HCT116 (cell line): ENCODE results near the gene GLP2R. TPM values are rescaled to one million over a fixed set of nuclear protein-coding genes. Genes with fewer than 3 reads are reported as not detected.
A peak's percentile ranks its signal among the peaks of the same experiment; 100 is the strongest.

Source experiments
- ATAC-seq: fragments of 200-7000 bp; cut with Tn5 transposase; 2 replicates; pipeline ENCODE4 v1.9.1; 2020; ENCODE audit warnings: mild to moderate bottlenecking, moderate library complexity
- BruUV-seq: library from RNA; stranded (reverse); fragments of 400-500 nt; replicated peaks from 2 replicates; lab custom pipeline; 2021; lab: Mats Ljungman, UMichigan
- CTCF ChIA-PET: fragments of 300-600 bp; sonication (Branson Sonifier 250); formaldehyde crosslinking; loops from one replicate; lab custom pipeline; 2021; ENCODE audit warnings: antibody characterized with exemption; lab: Charles Lee
- POLR2A ChIA-PET: fragments of 300-600, 350-600 bp; sonication (Branson Sonifier 250); formaldehyde crosslinking; loops from one replicate; lab custom pipeline; 2021; ENCODE audit warnings: antibody characterized with exemption; lab: Charles Lee
- RAD21 ChIA-PET, 2 experiments: fragments of 300-600 bp; sonication (Branson Sonifier 250); formaldehyde crosslinking; loops; one replicate each; lab custom pipeline; 2023; ENCODE audit warnings: low total read pairs in 2 of 2; ENCODE audit not compliant: uncharacterized antibody in 2 of 2, unreplicated experiment in 2 of 2, low non-redundant PET in 1 of 2; lab: Charles Lee
- DNase-seq: peaks from one replicate; pipeline ENCODE4 v3.0.0-alpha.2; 2010; ENCODE audit warnings: low read depth, low spot score
- H2AFZ ChIP-seq: fragments of 200-600 bp; shearing (Covaris generic), sonication (generic); 2 replicates; pipeline ENCODE4 v1.6.1; 2017; ENCODE audit warnings: low read depth, mixed run types, mixed read lengths, antibody characterized with exemption, low read length; ENCODE audit not compliant: poor library complexity, severe bottlenecking
- H3K27ac ChIP-seq: 2 replicates; pipeline ENCODE4 v1.5.1; 2012; ENCODE audit warnings: low read depth, low read length
- H3K27me3 ChIP-seq: fragments of 200-600 bp; sonication (generic); 2 replicates; pipeline ENCODE4 v1.6.1; 2016; ENCODE audit warnings: mixed run types, low read length, mixed read lengths; ENCODE audit not compliant: insufficient read depth
- H3K36me3 ChIP-seq, 2 experiments: fragments of 200-500 bp in 1 of 2; fragments of 200-600 bp in 1 of 2; sonication (Bioruptor generic) in 1 of 2; sonication (generic) in 1 of 2; 2 replicates each; pipeline versions ENCODE4 v1.5.1 to v1.6.1; 2014 to 2016; ENCODE audit warnings: low read length in 2 of 2, inconsistent platforms in 1 of 2, mixed read lengths in 1 of 2, mixed run types in 1 of 2; ENCODE audit not compliant: insufficient read depth in 2 of 2, control insufficient read depth in 1 of 2
- H3K4me1 ChIP-seq, 2 experiments: fragments of 200-600 bp in 1 of 2; sonication (generic) in 1 of 2; 2 replicates each; pipeline versions ENCODE4 v1.5.1 to v1.6.1; 2012 to 2017; ENCODE audit warnings: low read length in 2 of 2, inconsistent platforms in 1 of 2, mild to moderate bottlenecking in 1 of 2, mixed read lengths in 1 of 2, mixed run types in 1 of 2, moderate library complexity in 1 of 2; ENCODE audit not compliant: insufficient read depth in 2 of 2, control insufficient read depth in 1 of 2
- H3K4me2 ChIP-seq: fragments of 200-600 bp; sonication (generic); 2 replicates; pipeline ENCODE4 v1.6.1; 2017; ENCODE audit warnings: mixed run types, low read length, mixed read lengths
- H3K4me3 ChIP-seq, 2 experiments: fragments of 200-600 bp in 1 of 2; sonication (generic) in 1 of 2; replicated peaks in 1 of 2; 2 replicates each; pipeline ENCODE4 v1.5.1; 2011 to 2016; ENCODE audit warnings: low read length in 2 of 2, control low read depth in 1 of 2, low read depth in 1 of 2, mild to moderate bottlenecking in 1 of 2, mixed read lengths in 1 of 2, mixed run types in 1 of 2
- H3K79me2 ChIP-seq: fragments of 200-600 bp; sonication (generic); 2 replicates; pipeline ENCODE4 v1.6.1; 2017; ENCODE audit warnings: mild to moderate bottlenecking, mixed run types, low read length, moderate library complexity, mixed read lengths; ENCODE audit not compliant: insufficient read depth
- H3K9ac ChIP-seq: fragments of 200-600 bp; sonication (generic); 2 replicates; pipeline ENCODE4 v1.6.1; 2016; ENCODE audit warnings: low read length, mixed read lengths
- H3K9me2 ChIP-seq: fragments of 200-600 bp; sonication (generic), shearing (Covaris generic); 2 replicates; pipeline ENCODE4 v1.6.1; 2017; ENCODE audit warnings: mixed run types, mild to moderate bottlenecking, moderate library complexity; ENCODE audit not compliant: insufficient read depth
- H3K9me3 ChIP-seq, 2 experiments: fragments of 200-500 bp in 1 of 2; fragments of 200-600 bp in 1 of 2; sonication (Bioruptor generic) in 1 of 2; sonication (generic) in 1 of 2; 2 replicates each; pipeline ENCODE4 v1.6.1; 2014 to 2017; ENCODE audit warnings: low read length in 2 of 2, mixed read lengths in 2 of 2, inconsistent platforms in 1 of 2, low read depth in 1 of 2, mild to moderate bottlenecking in 1 of 2, mixed run types in 1 of 2, moderate library complexity in 1 of 2; ENCODE audit not compliant: control insufficient read depth in 1 of 2, insufficient read depth in 1 of 2
- H4K20me1 ChIP-seq: fragments of 200-600 bp; sonication (generic), shearing (Covaris generic); 2 replicates; pipeline ENCODE4 v1.6.1; 2017; ENCODE audit warnings: mixed run types, mild to moderate bottlenecking, moderate library complexity; ENCODE audit not compliant: insufficient read depth
- ELF1 ChIP-seq: IDR thresholded peaks from 2 replicates; pipeline ENCODE4 v1.6.1; 2012; ENCODE audit warnings: low read depth, borderline replicate concordance
- EZH2phosphoT487 ChIP-seq: fragments of 200-600 bp; IDR thresholded peaks from 2 replicates; pipeline ENCODE4 v1.6.1; 2018; ENCODE audit warnings: antibody characterized with exemption, borderline replicate concordance
- RAD21 ChIP-seq: IDR thresholded peaks from 2 replicates; pipeline ENCODE4 v1.6.1; 2012; ENCODE audit warnings: low read depth, mild to moderate bottlenecking
- SRF ChIP-seq: IDR thresholded peaks from 2 replicates; pipeline ENCODE4 v1.6.1; 2012; ENCODE audit warnings: low read depth
- YY1 ChIP-seq: IDR thresholded peaks from 2 replicates; pipeline ENCODE4 v1.6.1; 2011; ENCODE audit warnings: low read length, low read depth, moderate library complexity, mild to moderate bottlenecking; ENCODE audit not compliant: insufficient replicate concordance; ENCODE audit errors: extremely low read depth
- intact Hi-C: fragments of 100-400 bp; cut with micrococcal nuclease; formaldehyde crosslinking; loops from 2 replicates; pipeline ENCODE4 v1.10.0; 2022
- total RNA-seq: library from RNA; stranded (reverse); gene quantifications from one replicate; pipeline ENCODE4 v1.2.1, GENCODE V29; 2021; ENCODE audit not compliant: unreplicated experiment
- TF ChIP-seq, protein P1 (sequence below), 3 experiments: fragments of 200-600 bp in 1 of 3; sonication (generic) in 1 of 3; IDR thresholded peaks in 2 of 3; conservative IDR thresholded peaks in 1 of 3; 2 replicates each; pipeline ENCODE4 v1.5.1; 2012 to 2017; ENCODE audit warnings: low read depth in 2 of 3, low read length in 2 of 3, antibody characterized with exemption in 1 of 3, borderline replicate concordance in 1 of 3, control low read depth in 1 of 3, mild to moderate bottlenecking in 1 of 3, mixed read lengths in 1 of 3, mixed run types in 1 of 3, moderate library complexity in 1 of 3; ENCODE audit not compliant: insufficient read depth in 1 of 3

GLP2R gene
- total RNA-seq, 1 experiment from 2014 or later = not detected

DNA sequence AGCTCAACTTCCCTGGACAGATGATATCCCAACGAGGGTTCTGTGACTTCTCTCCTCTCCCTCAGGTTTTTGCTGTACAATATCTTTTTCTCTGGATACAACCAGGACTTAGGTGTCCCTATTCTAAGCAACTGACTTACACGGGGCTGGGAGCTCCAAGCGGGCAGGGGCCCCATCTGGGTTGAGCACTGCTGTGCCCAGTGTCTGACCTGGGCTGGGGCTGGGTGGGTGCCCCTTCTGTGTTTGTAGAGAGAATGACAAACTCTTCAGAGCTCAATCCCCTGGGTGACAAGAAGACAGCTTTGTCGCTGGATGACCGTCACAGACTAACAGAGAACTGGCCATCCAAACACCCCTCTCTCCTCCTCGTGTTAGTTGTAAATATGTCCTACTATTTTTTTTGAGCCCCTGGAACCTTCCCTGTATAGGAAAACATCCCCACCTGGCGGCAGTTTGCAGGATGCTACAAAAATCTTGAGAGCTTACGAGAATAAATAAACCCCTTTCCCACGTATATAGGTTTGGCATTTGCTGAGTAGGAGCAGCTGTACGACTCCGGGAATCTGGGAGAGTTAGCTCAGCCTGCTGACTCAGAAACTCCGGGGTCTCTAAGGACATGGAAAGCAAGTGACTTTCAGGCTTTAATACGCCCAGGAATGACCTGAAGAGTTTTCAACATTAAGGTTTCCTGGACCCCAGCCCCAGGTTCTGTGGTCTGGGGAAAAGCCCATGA, 103.0 kb downstream of the GLP2R start:
- Histone ChIP-seq H3K9ac (no peak overlapping the region), H4K20me1 (no peaks in the 10 kb centered on the region), H3K27ac (no peak overlapping the region), H3K27me3 (peaks cover 11% of the 10 kb centered on the region; the same call in 1 of the 2 replicates), H3K4me1 (peaks cover 6 to 21% of the 10 kb centered on the region in 2 experiments), H3K9me3 (no peaks in the 10 kb centered on the region), H3K9me2 (no peaks in the 10 kb centered on the region), H3K4me2 (peak overlapping the region; percentile 32), H2AFZ (peak overlapping the region; percentile 17), H3K36me3 (no peaks in the 10 kb centered on the region), H3K4me3 (no peak overlapping the region), H3K79me2 (no peaks in the 10 kb centered on the region)
- DNase-seq (peak; percentile 66), ATAC-seq (peak; percentile 78)
- intact Hi-C loops = loop anchor here (5.0 kb wide), 1 partner anchor 689 kb away; no protein-coding TSS in a partner anchor
- ChIA-PET CTCF (interaction anchor here (0.7 to 1.8 kb wide), 15 partner anchors 8 to 689 kb away, joined by 3 to 7 read pairs (median 3); no protein-coding TSS in a partner anchor), POLR2A (no interaction called here), RAD21 (interaction anchor here in 1 of 2 experiments (0.6 to 0.9 kb wide), 2 partner anchors 184 to 200 kb away, joined by 3 to 4 read pairs; no protein-coding TSS in a partner anchor)
- TF ChIP-seq SRF = no peak
- TF ChIP-seq, protein P1, sequence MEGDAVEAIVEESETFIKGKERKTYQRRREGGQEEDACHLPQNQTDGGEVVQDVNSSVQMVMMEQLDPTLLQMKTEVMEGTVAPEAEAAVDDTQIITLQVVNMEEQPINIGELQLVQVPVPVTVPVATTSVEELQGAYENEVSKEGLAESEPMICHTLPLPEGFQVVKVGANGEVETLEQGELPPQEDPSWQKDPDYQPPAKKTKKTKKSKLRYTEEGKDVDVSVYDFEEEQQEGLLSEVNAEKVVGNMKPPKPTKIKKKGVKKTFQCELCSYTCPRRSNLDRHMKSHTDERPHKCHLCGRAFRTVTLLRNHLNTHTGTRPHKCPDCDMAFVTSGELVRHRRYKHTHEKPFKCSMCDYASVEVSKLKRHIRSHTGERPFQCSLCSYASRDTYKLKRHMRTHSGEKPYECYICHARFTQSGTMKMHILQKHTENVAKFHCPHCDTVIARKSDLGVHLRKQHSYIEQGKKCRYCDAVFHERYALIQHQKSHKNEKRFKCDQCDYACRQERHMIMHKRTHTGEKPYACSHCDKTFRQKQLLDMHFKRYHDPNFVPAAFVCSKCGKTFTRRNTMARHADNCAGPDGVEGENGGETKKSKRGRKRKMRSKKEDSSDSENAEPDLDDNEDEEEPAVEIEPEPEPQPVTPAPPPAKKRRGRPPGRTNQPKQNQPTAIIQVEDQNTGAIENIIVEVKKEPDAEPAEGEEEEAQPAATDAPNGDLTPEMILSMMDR (IDR thresholded peaks at IDR 0.05 in 2 of 3, conservative IDR thresholded peaks at IDR 0.05 in 1 of 3; ENCODE audit: borderline replicate concordance in 1 of 3, insufficient read depth in 1 of 3, low read depth in 2 of 3, low read length in 2 of 3) = peak; percentile 54 to 79 (median 75); a peak in 5 of 6 replicates
- peak; percentile 69 for TF ChIP-seq RAD21
- no TSS peak for BruUV-seq

DNA sequence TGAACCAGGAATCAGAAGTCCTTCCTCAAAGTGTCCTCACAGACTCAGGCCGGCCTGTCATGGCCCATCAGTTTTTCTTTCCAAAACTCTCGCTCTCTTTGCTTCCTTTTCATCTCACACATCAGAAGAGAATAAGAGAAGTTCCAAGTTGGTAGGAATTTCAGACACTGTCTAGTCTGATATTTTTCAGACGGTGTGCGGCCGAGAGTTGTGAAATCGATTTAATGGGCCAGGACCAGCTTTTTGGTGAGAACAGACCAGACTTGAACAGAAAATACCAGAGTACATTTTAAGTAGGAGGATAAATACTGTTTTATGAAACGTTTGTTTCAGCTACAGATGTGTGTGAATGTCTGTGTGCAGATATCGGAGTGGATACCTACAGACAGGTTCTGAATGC, 104.1 kb downstream of the GLP2R start:
- ChIA-PET CTCF (interaction anchor here (0.8 kb wide), 1 partner anchor 52 kb away, joined by 4 read pairs; no protein-coding TSS in a partner anchor), RAD21 (no interaction called here), POLR2A (no interaction called here)
- H3K9me3 ChIP-seq = no peaks in the 10 kb centered on the region
- no TSS peak for BruUV-seq
- peaks cover 11% of the 10 kb centered on the region; the same call in 1 of the 2 replicates for H3K27me3 ChIP-seq
- no peaks in the 10 kb centered on the region for H3K79me2 ChIP-seq
- no peak overlapping the region for H3K4me3 ChIP-seq
- peaks cover 2 to 16% of the 10 kb centered on the region in 2 experiments; a peak in 3 of 4 replicates for H3K4me1 ChIP-seq
- no peak overlapping the region for H3K27ac ChIP-seq
- intact Hi-C loops = loop anchor here (5.0 kb wide), 1 partner anchor 687 kb away; no protein-coding TSS in a partner anchor
- ATAC-seq = no peak
- TF ChIP-seq ELF1 (no peak), YY1 (no peak), EZH2phosphoT487 (no peak)
- H3K9me2 ChIP-seq = no peaks in the 10 kb centered on the region
- H3K4me2 ChIP-seq = no peak overlapping the region
- DNase-seq = no peak
- no peaks in the 10 kb centered on the region for H3K36me3 ChIP-seq
- H4K20me1 ChIP-seq = no peaks in the 10 kb centered on the region
- H3K9ac ChIP-seq = no peak overlapping the region
- H2AFZ ChIP-seq = no peak overlapping the region
